Measurements from ENCODE around the gene ARHGAP24.

DNA sequence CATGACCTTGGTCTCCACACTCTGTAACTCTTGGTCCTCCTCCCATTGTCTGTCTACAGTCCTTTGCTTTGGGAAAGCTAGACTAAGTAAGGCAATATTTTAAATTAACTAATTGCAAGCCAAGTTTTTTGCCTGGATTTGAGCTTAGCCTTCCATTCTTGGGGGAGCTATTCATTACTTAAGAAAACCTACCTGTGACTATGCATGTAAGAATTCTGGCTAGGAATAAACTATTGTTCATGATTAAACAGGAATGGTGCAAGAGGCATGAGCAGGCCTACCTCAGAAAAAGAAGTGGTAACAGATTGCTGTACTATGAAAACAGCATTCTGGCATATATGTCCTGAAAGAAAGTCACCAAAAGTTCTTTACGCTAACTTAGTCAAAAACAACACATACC, 575.5 kb downstream of the ARHGAP24 start:
- TF ChIP-seq EP300 (IDR thresholded peaks at IDR 0.05) (no peak), CTCF (IDR thresholded peaks at IDR 0.05) (no peak), POLR2AphosphoS5 (IDR thresholded peaks at IDR 0.05) (no peak)
